HEK293 (cell line): ENCODE results near the gene HFM1.

Experiments
- HOXA7 ChIP-seq: sonication (generic); formaldehyde crosslinking; IDR thresholded peaks from 2 replicates; pipeline ENCODE4 v1.8.1; 2022; ENCODE audit warnings: missing genetic modification reagents, borderline replicate concordance
- ZBTB17 ChIP-seq: fragments of 450-650 bp; formaldehyde crosslinking; IDR thresholded peaks from 2 replicates; pipeline ENCODE4 v1.5.1; 2016; ENCODE audit warnings: missing biosample characterization, missing genetic modification characterization
- ZNF24 ChIP-seq: fragments of 450-650 bp; formaldehyde crosslinking; IDR thresholded peaks from 2 replicates; pipeline ENCODE4 v1.5.1; 2016; ENCODE audit warnings: missing biosample characterization, missing genetic modification characterization
- ZNF302 ChIP-seq: fragments of 450-650 bp; formaldehyde crosslinking; IDR thresholded peaks from 2 replicates; pipeline ENCODE4 v1.5.1; 2016; ENCODE audit warnings: missing biosample characterization, missing genetic modification characterization, low read depth
- ZNF350 ChIP-seq: fragments of 450-650 bp; formaldehyde crosslinking; IDR thresholded peaks from 2 replicates; pipeline ENCODE4 v1.5.0; 2017; ENCODE audit warnings: missing biosample characterization, mild to moderate bottlenecking, missing genetic modification characterization
- ZNF391 ChIP-seq: fragments of 450-650 bp; formaldehyde crosslinking; IDR thresholded peaks from 2 replicates; pipeline ENCODE4 v1.5.1; 2016; ENCODE audit warnings: low read depth, missing biosample characterization, missing genetic modification characterization, borderline replicate concordance
- ZNF398 ChIP-seq: fragments of 450-650 bp; formaldehyde crosslinking; IDR thresholded peaks from 2 replicates; pipeline ENCODE4 v1.5.1; 2017; ENCODE audit warnings: missing biosample characterization, missing genetic modification characterization
- ZNF558 ChIP-seq: fragments of 450-650 bp; formaldehyde crosslinking; IDR thresholded peaks from 2 replicates; pipeline ENCODE4 v1.5.1; 2016; ENCODE audit warnings: missing biosample characterization, missing genetic modification characterization
- ZNF785 ChIP-seq: fragments of 450-650 bp; formaldehyde crosslinking; IDR thresholded peaks from 2 replicates; pipeline ENCODE4 v1.5.1; 2016; ENCODE audit warnings: missing biosample characterization, missing genetic modification characterization
- TF ChIP-seq, protein P1 (sequence below): fragments of 450-650 bp; formaldehyde crosslinking; IDR thresholded peaks from 2 replicates; pipeline ENCODE4 v1.5.1; 2016; ENCODE audit warnings: missing biosample characterization, missing genetic modification characterization
- TF ChIP-seq, protein P2 (sequence below): fragments of 450-650 bp; formaldehyde crosslinking; IDR thresholded peaks from 2 replicates; pipeline ENCODE4 v1.5.1; 2016; ENCODE audit warnings: missing biosample characterization, missing genetic modification characterization, low read depth

- no peak for TF ChIP-seq ZNF391
- no peak for TF ChIP-seq ZNF558 (tag by site-specific recombination)
- TF ChIP-seq, protein P1, sequence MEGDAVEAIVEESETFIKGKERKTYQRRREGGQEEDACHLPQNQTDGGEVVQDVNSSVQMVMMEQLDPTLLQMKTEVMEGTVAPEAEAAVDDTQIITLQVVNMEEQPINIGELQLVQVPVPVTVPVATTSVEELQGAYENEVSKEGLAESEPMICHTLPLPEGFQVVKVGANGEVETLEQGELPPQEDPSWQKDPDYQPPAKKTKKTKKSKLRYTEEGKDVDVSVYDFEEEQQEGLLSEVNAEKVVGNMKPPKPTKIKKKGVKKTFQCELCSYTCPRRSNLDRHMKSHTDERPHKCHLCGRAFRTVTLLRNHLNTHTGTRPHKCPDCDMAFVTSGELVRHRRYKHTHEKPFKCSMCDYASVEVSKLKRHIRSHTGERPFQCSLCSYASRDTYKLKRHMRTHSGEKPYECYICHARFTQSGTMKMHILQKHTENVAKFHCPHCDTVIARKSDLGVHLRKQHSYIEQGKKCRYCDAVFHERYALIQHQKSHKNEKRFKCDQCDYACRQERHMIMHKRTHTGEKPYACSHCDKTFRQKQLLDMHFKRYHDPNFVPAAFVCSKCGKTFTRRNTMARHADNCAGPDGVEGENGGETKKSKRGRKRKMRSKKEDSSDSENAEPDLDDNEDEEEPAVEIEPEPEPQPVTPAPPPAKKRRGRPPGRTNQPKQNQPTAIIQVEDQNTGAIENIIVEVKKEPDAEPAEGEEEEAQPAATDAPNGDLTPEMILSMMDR: no peak
- TF ChIP-seq ZBTB17 (tag by site-specific recombination): no peak
- TF ChIP-seq, protein P2, sequence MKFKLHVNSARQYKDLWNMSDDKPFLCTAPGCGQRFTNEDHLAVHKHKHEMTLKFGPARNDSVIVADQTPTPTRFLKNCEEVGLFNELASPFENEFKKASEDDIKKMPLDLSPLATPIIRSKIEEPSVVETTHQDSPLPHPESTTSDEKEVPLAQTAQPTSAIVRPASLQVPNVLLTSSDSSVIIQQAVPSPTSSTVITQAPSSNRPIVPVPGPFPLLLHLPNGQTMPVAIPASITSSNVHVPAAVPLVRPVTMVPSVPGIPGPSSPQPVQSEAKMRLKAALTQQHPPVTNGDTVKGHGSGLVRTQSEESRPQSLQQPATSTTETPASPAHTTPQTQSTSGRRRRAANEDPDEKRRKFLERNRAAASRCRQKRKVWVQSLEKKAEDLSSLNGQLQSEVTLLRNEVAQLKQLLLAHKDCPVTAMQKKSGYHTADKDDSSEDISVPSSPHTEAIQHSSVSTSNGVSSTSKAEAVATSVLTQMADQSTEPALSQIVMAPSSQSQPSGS: no peak
- no peak for TF ChIP-seq ZNF24
- TF ChIP-seq ZNF302: no peak
- TF ChIP-seq HOXA7: no peak
- TF ChIP-seq ZNF785: no peak
- no peak for TF ChIP-seq ZNF350 (tag by site-specific recombination)
- no peak for TF ChIP-seq ZNF398 (tag by site-specific recombination)
Measured at GRCh38 chr1:91244737-91245136, 159.9 kb downstream of the HFM1 start.
